Measurements from ENCODE around the gene VPS11. TPM values are rescaled to one million over a fixed set of nuclear protein-coding genes. Genes with fewer than 3 reads are reported as not detected.

The VPS11 gene
- total RNA-seq, 1 experiment from 2014 or later, result 48.7 TPM

DNA sequence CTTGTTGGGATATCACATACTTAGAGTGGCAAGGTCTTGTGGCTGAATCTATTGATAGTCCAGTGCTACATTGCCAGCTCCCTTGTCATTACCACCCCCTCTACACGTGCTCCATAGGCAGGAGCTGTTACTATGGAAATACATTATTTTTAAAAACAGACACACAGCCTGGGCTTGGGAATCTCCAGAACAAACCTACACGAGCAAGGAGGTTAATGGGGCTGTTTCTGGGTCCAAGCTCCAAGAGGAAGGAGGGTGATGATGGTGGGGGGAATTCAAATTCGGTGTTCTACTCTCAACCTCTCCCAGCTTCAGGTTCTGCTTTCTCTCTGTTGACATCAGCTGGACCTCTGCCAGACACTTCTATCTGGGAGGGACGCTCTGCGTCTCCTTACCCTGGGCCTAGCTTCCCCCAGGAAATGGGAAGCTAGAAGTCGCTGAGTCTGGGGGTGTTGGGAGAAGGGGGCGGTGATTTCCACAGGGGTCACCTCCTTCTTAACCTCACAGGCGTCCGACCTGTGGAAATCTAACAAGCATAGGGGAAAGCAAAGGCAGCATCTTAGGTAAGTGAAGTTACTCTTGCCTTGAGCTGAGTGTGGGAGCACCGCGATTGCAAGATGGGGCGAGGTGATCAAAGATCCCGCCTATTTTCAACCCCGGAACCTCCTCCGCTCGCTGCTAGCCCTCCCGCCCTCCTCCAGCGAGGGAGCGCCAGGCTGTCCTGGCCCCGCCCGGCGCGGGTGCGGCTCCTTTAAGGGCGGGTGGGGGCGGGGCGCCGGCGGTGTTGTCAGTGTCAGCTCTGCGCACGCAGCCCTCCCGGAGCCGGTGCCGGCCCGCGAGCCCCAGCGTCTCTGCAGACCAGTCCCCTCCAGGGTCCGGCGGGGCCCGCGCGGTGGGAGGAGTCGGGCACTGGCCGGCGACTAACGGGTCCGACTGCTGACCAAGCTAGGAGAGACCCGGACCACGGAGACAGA is 39.2 kb downstream of the VPS11 start, which contains the start of gene C2CD2L:
Gene C2CD2L (plus strand): TSS at position 781 of the 974 bp plus-strand sequence. CDS start 398 bp downstream, outside the sequence.
- no peak for TF ChIP-seq EZH2phosphoT487 (IDR thresholded peaks at IDR 0.05; ENCODE audit: borderline replicate concordance, low read length)
- TF ChIP-seq, protein P1, sequence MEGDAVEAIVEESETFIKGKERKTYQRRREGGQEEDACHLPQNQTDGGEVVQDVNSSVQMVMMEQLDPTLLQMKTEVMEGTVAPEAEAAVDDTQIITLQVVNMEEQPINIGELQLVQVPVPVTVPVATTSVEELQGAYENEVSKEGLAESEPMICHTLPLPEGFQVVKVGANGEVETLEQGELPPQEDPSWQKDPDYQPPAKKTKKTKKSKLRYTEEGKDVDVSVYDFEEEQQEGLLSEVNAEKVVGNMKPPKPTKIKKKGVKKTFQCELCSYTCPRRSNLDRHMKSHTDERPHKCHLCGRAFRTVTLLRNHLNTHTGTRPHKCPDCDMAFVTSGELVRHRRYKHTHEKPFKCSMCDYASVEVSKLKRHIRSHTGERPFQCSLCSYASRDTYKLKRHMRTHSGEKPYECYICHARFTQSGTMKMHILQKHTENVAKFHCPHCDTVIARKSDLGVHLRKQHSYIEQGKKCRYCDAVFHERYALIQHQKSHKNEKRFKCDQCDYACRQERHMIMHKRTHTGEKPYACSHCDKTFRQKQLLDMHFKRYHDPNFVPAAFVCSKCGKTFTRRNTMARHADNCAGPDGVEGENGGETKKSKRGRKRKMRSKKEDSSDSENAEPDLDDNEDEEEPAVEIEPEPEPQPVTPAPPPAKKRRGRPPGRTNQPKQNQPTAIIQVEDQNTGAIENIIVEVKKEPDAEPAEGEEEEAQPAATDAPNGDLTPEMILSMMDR (conservative IDR thresholded peaks at IDR 0.05; ENCODE audit: low read depth, low read length), result no peak
- no peak for TF ChIP-seq EZH2 (IDR thresholded peaks at IDR 0.05; ENCODE audit: low read length, unreplicated experiment)
- peaks cover 37% of the 10 kb centered on the region for H3K79me2 ChIP-seq (ENCODE audit: low read length)
- BruUV-seq (replicated peaks), result TSS peak; percentile 75
- H3K27me3 ChIP-seq (ENCODE audit: low read length), result no peaks in the 10 kb centered on the region
- peak within 1 kb of the TSS; percentile 89 for H2AFZ ChIP-seq (ENCODE audit: low read length)
- H3K9me2 ChIP-seq (replicated peaks; ENCODE audit: low read length), result no peaks in the 10 kb centered on the region
- peak within 1 kb of the TSS; percentile 98 for H3K4me2 ChIP-seq (ENCODE audit: low read length)
- H3K4me1 ChIP-seq (ENCODE audit: insufficient read depth, low read length), result peaks cover 29% of the 10 kb centered on the region
- intact Hi-C loops (cut with micrococcal nuclease), result no loop called here
- POLR2A ChIA-PET (ENCODE audit: unreplicated experiment), result interaction anchor here (0.6 to 1.2 kb wide), 7 partner anchors 11 to 143 kb away, joined by 3 to 14 read pairs (median 7); partner anchors contain the start of genes HINFP and TRAPPC4
- H3K36me3 ChIP-seq (ENCODE audit: low read depth, low read length), result peaks cover 13% of the 10 kb centered on the region; the same call in 1 of the 2 replicates
- H3K9ac ChIP-seq (ENCODE audit: low read length), result peak within 1 kb of the TSS; percentile 83
- H3K27ac ChIP-seq (ENCODE audit: low read length), result peak within 1 kb of the TSS; percentile 49
- H3K4me3 ChIP-seq (ENCODE audit: low read length), result peak within 1 kb of the TSS; percentile 97
- peak; percentile 96 for DNase-seq
- CTCF ChIA-PET, result interaction anchor here (0.5 to 1.0 kb wide), 2 partner anchors 11 to 59 kb away, joined by 3 to 4 read pairs; a partner anchor contains a TSS
- no peaks in the 10 kb centered on the region for H3K9me3 ChIP-seq (ENCODE audit: low read length)
- peak; percentile 77 for ATAC-seq
- H4K20me1 ChIP-seq (ENCODE audit: low read length), result no peaks in the 10 kb centered on the region
- no peaks in the 10 kb centered on the region for H3F3A ChIP-seq (ENCODE audit: low read length, unreplicated experiment)

DNA sequence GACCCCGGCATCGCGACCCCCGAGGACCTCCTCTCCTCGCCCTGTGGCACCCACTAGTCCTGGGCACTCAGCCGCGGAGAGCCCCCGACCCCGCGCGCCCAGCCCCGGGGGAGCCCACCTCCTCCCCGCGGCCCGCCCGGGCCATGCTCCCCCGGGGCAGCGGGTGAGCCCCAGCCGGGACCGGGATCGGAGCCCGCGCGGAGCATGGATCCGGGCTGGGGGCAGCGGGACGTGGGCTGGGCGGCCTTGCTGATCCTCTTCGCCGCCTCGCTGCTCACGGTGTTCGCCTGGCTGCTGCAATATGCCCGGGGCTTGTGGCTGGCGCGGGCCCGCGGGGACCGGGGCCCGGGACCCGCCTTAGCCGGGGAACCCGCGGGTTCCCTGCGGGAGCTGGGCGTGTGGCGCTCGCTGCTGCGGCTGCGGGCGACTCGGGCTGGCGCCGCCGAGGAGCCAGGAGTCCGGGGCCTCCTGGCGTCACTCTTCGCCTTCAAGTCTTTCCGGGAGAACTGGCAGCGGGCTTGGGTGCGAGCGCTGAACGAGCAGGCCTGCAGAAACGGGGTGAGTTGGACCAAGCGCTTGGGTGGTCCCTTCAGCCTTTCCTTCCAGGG is 40.0 kb downstream of the VPS11 start:
- Histone ChIP-seq H4K20me1 (ENCODE audit: low read length) (no peaks in the 10 kb centered on the region), H3K9ac (ENCODE audit: low read length) (peak overlapping the region; percentile 83), H3F3A (ENCODE audit: low read length, unreplicated experiment) (no peaks in the 10 kb centered on the region), H3K27me3 (ENCODE audit: low read length) (no peaks in the 10 kb centered on the region), H3K27ac (ENCODE audit: low read length) (peak overlapping the region; percentile 36), H3K9me2 (replicated peaks; ENCODE audit: low read length) (no peaks in the 10 kb centered on the region), H3K79me2 (ENCODE audit: low read length) (peaks cover 37% of the 10 kb centered on the region), H3K4me1 (ENCODE audit: insufficient read depth, low read length) (peaks cover 29% of the 10 kb centered on the region), H3K4me2 (ENCODE audit: low read length) (peak overlapping the region; percentile 98), H3K9me3 (ENCODE audit: low read length) (no peaks in the 10 kb centered on the region), H2AFZ (ENCODE audit: low read length) (peak overlapping the region; percentile 89), H3K4me3 (ENCODE audit: low read length) (peak overlapping the region; percentile 97), H3K36me3 (ENCODE audit: low read depth, low read length) (peaks cover 19% of the 10 kb centered on the region; the same call in 1 of the 2 replicates)
- POLR2A ChIA-PET (ENCODE audit: unreplicated experiment), result interaction anchor here (0.6 to 1.2 kb wide), 3 partner anchors 12 to 143 kb away, joined by 3 to 14 read pairs (median 9); partner anchors contain the start of gene HINFP
- CTCF ChIA-PET, result interaction anchor here (0.5 kb wide), 1 partner anchor 60 kb away, joined by 4 read pairs; no protein-coding TSS in a partner anchor
- ATAC-seq (peak; percentile 17), DNase-seq (no peak)
- TF ChIP-seq EZH2phosphoT487 (IDR thresholded peaks at IDR 0.05; ENCODE audit: borderline replicate concordance, low read length) (no peak), EZH2 (IDR thresholded peaks at IDR 0.05; ENCODE audit: low read length, unreplicated experiment) (no peak)
- TF ChIP-seq, protein P1 (conservative IDR thresholded peaks at IDR 0.05; ENCODE audit: low read depth, low read length), result no peak
- intact Hi-C loops (cut with micrococcal nuclease), result loop anchor here (1.0 kb wide), 1 partner anchor 14 kb away; the partner anchor contains the start of gene HINFP
- no TSS peak for BruUV-seq (replicated peaks)

Measured in PC-3 (cell line).